HG03139 (cell line): ENCODE results near the gene CPNE5.

Source experiments
- ATAC-seq: cut with Tn5 transposase; IDR thresholded peaks from one replicate; pipeline ENCODE4 v1.9.1; 2021; ENCODE audit not compliant: unreplicated experiment

Gene CPNE5

DNA sequence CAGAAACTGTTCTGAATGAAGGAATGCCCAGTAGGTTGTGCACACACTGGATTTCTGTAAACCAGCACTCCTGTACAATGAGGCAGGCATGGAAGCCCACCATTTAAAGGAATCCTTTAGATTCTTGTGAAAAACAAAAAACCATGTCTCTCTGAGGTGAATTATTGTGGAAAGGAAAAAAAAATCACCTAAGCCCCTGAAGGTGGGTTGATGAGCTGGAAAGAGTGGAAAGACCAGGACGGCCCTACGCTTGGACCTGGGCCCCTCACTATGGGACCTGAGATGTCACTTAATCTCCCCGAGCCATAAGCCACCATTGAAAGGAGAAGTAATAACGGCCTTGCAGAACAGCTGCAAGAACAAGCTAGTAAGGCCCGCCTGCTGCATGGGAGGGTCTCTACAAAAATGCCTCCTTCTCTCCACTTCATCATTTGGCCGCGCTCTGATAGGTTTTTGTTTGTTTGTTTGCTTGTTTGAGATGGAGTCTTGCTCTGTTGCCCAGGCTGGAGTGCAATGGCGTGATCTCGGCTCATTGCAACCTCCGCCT, 72.8 kb downstream of the CPNE5 start:
- no peak for ATAC-seq

DNA sequence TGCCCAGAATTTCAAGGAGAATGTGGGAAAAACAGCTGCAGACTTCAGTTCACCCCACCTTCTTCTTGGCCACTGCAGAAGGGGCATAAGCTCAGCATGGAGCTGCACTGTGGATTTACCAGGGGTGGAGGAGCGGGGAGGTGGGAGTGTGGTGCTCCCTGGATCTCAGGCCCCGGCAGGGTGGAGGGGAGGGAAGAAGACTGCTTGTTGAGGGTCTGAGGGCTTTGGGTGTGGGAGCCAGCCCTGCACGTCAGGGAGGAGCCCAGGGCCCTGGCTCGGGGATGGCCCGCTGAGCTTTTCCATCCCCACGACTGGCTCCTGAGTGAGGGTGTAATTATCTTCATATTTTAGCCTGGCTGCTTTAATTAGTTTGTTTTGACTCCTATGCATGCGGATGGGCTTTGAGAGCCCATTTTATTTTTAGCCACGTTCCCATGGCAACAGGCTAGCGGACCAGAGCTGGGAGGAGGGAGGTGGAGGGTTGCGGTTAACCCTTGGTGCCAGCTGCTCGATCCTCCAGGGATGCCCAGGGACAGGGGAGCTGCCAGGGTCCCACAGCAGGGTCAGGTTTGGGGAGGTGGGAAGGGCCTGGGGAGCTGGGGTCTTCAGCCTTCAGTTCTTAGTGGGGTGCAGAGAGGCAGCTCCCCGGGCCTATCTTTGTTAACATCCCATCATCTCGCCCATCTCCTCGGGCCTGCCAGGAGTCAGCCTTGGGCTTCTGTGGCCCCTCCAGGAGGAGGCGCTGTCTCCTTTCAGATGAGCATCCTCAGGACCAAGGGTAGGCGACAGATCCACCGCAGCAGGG, 73.4 kb downstream of the CPNE5 start:
- ATAC-seq, result peak; percentile 50

DNA sequence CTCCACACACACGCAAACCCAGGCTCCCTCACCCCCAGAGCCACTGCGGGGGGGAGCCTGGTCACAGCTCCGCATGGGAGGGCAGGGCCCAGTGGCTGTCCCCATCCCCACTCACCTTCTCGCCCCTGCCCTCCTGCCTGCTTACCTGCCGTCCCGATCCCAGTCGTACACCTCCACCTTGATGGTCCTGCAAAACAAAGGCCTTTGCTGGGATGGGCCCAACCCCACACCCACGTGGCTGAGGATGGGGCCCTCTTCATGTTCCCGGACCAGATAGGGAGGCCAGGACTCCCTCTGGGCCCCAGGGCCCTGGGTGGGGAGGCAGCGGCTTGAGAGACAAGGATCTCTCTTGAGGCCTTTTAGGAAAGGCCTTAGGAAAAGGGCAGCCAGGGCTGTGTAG, 74.1 kb downstream of the CPNE5 start:
- no peak for ATAC-seq

DNA sequence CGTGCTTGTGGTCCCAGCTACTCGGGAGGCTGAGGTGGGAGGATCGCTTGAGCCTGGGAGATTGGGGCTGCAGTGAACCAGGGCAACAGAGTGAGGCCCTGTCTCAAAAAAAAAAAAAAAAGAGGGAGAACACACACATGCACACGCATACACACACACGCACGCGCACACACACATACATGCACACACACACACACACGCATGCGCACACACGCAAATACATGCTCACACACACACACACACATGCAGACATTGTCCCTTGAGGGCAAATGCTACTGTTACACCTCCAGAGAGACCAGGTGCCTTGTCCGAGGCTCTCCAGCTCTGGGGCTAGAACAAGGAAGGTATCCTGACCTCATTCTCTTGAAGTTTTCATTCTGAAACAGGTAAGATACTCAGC, 77.1 kb downstream of the CPNE5 start:
- ATAC-seq, result no peak

DNA sequence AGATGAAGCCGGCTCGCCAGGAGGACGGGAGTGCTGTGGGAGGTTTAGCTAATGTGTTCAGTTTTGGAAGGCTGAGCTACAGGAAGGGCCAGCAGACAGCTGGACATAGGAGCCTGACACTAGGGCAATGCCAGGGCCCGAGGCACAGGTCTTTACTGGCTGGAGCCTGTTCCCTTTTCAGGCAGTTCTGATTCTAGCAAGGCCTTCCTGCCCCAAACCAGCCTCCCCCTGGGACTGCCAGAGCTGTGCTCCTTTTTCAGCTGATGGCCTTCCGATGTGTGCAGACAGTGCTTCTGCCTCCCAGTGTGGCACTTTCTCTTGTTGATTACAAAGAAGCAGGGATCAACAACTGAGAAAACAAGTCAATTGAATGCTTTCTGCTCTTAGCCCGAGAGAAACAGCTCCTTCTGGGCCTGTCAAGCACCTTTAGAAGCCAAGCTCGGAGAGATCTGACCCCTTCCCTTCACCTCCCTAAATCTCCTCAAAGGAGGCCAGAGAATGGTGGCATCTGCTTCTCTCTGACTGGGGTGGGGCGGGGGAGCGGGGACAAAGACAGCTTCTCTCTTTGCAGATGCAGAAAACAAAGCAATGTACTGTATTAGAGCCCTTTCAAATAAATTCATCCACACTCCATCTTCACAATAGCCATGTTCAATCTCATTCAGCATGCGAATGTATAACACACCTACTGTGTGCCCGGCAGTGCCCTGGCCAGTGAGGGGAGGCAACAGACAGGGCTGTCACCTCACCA, 78.4 kb downstream of the CPNE5 start:
- ATAC-seq, result no peak

DNA sequence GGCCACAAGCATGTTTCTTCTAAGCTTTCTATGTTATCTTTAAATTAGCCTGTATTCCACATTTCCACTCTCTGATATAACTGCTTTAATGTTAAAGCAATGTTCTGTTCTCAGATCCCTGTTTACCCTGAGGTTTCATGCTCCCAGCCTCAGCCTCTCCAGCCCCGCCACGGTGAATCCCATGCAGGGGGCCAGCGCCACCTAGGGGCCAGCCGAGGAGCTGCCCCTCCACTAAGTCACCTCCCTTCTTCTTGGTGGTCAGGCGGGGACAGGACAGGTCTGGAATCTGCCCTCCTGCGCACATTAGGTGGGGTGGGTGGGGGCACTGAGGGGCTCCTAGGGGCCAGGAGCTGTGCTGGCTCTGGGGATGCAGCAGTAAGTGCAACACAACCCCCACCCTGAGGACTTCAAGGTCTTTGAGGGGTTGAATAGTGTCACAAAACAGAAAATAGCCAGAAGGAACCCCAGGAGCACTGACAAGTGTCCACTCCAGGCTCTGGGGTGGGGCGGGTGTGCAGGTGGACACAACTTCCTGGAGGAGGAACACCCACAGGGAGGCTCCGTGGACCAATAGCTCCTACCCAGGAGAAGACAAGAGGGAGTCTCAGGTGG, 80.0 kb downstream of the CPNE5 start:
- no peak for ATAC-seq

DNA sequence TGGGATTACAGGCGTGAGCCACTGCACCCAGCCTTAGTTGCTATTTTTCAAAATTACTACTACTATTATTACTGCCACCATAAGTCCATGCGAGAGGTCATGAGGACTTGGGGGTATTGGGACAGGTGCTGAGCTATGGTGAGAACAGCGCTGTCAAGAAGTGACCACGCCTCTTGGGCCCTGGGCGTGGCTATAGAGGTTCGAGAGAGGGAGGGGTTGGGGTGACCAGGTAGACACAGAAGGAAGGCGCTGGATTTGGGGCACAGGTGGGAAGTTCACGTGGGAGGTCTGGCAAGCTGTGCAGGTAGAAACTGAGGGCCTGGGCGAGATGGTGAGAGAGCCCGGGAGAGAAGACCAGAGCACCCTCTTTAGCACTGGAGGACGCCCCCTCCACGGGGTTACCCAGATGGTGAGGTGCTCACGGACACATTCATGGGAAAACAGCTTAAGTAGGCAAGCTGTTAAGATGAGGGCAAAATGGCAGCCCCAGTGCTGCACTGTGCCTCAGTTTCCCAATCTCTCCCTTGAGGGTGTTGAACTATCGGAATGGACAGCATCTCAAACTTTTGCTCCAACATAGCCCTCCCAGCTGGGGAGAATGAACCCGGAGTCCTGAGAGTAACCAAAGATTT, 80.6 kb downstream of the CPNE5 start:
- ATAC-seq, result no peak

DNA sequence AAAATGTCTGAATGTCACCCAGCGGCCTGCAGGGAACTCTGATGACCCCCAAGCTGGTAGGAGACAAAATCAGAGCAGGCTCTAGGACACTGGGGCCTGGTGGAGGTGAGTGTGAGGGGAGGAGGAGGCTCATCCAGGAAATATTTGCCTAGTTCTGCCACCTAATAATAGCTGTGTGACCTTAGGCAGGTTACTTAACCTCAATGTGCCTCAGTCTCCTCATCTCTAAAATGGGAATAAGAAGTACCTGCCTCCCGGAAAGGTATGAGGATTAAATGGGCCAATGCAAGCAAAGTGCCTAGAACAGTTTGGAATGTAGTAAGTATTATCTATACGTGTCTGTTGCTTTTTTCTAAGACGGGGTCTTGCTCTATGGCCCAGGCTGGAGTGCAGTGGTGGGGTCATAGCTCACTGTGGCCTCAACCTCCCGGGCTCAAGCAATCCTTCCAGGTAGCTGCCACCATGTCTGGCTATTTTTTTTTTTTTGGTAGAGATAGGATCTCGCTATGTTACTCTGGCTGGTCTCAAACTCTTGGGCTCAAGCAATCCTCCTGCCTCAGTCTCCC, 81.2 kb downstream of the CPNE5 start:
- ATAC-seq, result no peak

DNA sequence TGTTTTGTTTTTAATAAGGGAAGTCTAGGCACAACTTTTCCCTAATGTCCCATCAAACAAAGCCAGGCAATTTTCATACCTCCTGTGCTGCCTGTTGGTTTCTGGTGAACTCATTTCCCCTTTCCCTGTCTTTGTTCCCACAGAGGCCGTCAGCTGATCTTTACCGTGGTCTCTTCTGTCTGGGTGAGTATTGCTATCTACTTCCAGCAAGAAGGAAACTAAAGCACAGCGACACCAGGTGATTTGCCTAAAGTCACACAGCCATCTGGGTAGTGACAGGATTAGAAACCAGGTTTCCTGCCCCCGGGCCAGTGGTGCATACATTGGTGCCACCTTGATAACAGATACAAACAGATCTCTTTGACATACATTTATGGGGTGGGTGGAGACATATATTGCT, 82.0 kb downstream of the CPNE5 start:
- ATAC-seq, result no peak

DNA sequence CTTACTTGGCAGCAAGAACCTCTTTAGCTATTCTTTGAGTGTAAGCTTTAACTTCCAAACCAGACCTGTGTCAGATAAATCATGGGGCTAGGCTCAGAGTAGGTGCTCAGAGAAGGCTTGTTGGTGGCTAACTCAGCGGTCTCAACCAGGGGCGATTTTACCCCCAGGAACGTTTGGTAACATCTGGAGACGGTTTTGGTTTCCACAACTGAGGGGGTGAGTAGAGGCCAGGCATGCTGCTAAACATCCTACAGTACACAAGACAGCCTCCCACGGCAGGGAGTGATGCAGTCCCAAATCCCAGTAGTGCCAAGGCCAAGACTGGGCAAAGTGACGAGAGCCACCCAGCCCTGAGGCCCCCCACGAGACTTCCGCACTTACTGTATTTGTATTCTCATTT, 82.5 kb downstream of the CPNE5 start:
- no peak for ATAC-seq

DNA sequence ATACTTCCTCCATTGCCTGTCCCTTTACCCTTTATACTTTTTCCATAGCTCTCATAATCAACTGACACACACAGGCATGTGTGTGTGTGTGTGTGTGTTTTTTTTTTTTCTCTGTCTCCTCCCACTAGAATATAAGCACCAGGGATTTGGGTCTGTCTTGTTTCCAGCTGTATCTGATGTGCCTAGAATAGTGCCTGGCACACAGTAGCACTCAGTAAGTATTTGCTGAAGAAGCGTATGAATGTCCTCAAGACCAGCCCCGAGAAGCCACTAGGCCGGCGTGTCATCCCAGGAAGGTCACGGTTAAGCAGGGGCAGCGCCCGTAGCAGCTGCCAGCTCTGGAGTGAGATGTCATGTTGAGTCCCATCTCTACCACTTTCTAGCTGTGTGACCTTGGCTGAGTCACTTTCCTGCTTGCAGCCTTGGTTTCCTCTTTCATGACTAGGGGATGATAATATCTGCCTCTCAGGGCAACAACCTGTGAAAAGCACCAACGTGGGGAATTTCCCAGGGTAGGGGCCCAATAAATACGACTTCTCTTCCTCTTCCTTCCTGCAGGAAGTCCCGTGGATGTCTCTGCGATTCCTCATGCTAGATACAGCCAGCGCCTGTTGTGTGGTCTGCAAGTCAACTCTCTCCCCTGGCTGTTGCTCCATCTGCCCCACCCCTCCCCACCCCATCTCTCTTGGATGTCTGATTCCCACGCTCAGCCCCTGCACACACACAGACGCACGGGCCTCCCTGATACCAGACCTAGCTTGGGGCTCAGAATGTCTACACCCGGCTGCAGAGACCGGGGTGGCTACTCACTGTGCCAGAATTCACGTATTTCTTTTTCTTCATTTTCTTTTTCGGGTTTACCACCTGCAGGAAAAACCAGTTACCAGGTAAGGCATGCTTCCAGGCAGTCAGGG, 83.6 kb downstream of the CPNE5 start:
- ATAC-seq, result no peak

DNA sequence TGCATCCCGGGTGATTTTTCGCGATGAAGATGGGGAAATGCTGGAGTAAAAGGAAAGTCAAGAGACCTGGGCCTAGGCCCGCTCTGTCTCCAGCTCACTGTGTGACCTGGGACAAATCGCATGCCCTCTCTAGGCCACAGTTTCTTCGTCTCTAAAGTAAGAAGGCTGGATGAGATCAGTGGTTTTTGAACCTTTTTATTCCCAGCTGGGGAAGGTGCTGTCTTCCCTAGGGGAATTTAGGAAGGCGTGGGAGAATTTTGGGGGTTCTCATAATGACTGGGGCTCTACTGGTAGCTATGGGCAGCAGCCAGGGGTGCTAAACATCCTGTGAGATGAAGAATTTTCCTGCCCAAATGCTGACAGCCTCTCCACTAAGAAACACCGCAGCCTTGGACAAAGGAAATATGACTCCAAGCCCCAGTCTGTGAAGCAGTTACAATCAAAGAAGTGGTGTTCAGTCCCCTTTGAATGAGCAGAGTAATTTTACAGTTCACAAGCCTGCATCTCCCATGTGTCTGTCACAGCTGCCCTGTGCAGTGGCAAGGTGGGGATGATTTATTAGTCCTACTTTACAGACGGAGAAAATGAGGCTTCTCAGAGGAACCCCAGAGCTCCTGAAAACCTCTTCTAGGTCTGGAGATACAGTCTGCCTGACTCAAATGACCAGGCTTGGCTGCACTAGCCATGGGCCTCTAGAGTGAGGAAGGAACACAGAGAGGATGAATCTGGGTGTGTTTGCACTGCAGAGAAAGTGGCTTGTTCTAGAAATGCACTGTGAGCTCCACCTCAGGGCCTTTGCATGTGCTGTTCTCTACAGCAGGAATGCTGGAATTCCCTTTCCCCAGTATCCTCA, 84.4 kb downstream of the CPNE5 start:
- no peak for ATAC-seq

DNA sequence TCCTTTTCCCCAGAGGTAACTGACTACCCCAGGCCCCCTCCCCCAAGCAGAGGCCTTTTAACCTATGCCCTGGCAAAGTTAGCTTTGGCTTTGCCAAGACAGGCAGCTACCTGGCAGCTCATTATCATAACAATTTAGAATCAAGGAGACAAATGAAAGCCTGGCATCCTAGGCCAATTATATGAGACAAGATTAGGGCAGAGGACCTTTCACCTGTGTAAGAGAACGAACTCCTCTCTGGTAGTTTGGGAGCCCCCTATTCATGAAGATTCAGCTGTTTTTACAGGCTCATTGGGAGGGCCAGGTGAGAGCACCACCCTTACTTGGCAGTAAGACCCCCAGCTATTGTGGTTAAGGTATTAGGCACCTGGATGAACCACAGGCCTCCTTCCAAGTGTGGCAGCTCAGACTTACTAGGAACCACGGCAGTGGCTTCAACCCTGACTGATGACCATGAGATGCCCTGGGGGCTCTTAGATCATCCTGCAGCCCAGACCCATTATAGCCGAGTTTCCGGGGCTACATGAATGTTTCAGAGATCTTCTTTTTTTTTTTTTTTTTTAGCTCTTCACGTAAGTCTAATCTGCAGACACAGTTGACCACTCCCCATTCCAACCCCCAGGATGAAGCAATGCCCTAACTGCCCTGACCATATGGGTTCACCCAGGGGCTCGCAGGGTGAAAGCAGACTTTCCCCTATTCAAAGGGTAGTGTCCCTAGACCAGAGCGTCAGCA, 85.4 kb downstream of the CPNE5 start:
- no peak for ATAC-seq

DNA sequence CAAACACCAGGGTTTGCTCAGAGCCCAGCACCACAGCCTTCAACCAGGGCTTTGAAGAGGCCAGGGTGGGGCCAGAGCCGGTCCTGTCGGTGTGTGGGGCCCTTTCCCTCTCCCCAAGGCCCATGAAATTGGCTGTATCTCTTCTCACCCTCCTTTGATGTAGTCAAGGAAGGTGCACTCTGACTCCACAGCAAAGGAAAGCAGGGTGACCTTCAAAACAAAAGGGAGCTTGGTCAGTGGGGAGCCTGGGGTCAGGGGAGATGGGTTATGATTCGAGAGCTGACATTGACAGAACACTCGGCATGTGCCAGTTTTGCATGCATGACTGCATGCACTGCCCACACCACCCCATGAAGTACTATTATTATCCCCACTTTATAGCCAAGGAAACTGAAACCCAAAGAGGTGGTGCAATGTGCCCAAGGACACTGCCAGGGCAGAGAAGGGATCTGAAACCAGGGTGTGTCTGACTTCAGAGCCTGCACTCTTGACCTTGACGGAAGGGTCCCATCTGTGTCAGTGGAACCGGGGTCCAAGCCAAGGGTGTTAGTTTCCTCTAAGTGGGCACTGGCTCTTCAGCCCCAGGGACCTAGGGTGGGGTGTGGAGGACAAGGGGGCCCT, 86.2 kb downstream of the CPNE5 start:
- no peak for ATAC-seq

DNA sequence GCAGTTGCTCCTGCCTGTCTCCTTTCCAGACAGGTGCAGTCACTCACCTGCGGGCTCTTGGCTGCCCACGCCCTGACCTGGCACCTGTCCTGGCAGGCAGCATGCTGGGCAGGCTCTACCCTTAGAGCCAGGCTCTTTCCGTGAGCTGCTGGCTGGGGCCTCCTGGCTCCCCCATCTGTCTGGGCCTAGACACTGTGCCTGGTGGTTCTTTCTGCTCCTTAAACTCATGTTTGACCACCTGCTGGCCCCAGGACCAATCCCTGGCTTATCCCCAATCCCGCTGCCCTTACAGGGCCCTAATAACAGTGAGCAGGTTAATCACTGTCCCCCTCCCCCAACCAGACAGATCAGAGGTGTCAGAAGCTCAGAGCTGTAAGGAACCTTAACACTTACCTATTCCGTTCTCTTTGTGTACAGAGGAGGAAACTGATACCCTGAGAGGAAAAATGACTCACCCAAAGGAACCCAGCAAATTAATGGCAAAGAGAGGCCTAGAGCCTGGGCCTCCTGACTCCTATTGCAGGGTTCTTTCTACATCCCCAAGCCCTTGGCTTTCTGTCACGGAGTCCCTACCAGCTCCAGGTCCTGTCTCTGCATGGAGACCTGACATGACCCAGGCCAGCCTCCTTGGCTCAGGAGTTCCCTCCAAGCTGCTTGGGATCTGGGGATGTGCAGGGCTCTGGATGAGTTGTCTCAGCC, 86.9 kb downstream of the CPNE5 start:
- ATAC-seq, result no peak

DNA sequence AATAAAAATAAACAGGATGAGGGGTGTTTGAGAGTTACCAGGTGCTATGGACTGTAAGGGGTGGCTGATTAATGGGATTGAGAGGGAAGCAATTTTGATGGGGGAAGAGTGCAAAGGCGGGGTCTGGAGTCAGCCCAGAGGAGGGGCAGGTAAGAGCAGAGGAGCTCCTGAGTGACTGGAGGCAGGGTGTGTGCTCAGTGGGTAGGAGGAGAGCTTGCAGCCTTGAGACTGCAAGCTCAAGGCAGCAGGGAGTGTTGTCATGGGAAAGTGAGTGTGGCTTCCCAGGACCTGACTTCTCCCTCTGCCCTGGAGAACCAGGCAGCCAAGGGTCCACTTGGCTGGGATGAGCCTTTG, 87.4 kb downstream of the CPNE5 start:
- no peak for ATAC-seq

DNA sequence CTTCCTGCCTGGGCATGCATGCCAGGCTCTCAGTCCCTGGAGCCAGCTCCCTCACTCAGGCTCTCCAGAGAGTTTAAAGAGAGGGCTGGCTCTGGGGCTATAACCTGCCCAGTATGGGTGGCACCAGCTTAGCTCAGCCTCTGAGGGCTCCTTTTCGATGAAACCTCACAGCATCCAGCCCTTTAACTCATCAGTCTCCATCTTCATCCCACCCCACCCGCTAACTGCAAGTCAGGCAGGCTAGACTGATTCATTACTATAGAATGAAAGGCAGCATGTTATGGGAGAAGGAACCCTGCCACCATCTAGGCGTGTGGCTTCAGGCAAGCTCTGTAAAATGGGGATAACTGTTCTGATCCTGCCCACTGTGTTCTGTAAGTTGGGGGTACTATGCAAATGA, 88.2 kb downstream of the CPNE5 start:
- no peak for ATAC-seq
